Duodenal mucosa (tissue), 2 donors: ENCODE measurements around the gene SPSB3.

Experiments used
- H3K27ac ChIP-seq: one replicate; pipeline ENCODE4 v1.7.0; 2013; ENCODE audit warnings: low read depth, low read length
- H3K27me3 ChIP-seq, 2 donors: one replicate each; pipeline ENCODE4 v1.7.0; 2013; ENCODE audit warnings: low read length in 2 of 2, control low read depth in 1 of 2; ENCODE audit not compliant: insufficient read depth in 2 of 2, control insufficient read depth in 1 of 2
- H3K36me3 ChIP-seq, 2 donors: one replicate each; pipeline ENCODE4 v1.7.0; 2013; ENCODE audit warnings: low read length in 2 of 2, control low read depth in 1 of 2; ENCODE audit not compliant: insufficient read depth in 2 of 2, control insufficient read depth in 1 of 2
- H3K4me1 ChIP-seq, 2 donors: one replicate each; pipeline ENCODE4 v1.7.0; 2013; ENCODE audit warnings: low read length in 2 of 2, control low read depth in 1 of 2; ENCODE audit not compliant: insufficient read depth in 2 of 2, control insufficient read depth in 1 of 2
- H3K4me3 ChIP-seq, 2 donors: one replicate each; pipeline ENCODE4 v1.7.0; 2013; ENCODE audit warnings: low read length in 2 of 2, low read depth in 1 of 2
- H3K9ac ChIP-seq, 2 donors: one replicate each; pipeline ENCODE4 v1.7.0; 2013; ENCODE audit warnings: low read length in 2 of 2, low read depth in 1 of 2
- H3K9me3 ChIP-seq, 2 donors: one replicate each; pipeline ENCODE4 v1.7.0; 2013; ENCODE audit warnings: low read length in 2 of 2, control low read depth in 1 of 2; ENCODE audit not compliant: control insufficient read depth in 1 of 2

SPSB3 gene

GRCh38 chr16:1789643-1790045 is 7.3 kb upstream of the SPSB3 start:
- Histone ChIP-seq H3K9ac (no peak overlapping the region), H3K36me3 (peaks cover 4 to 36% of the 10 kb centered on the region in 2 donors), H3K27me3 (no peaks in the 10 kb centered on the region), H3K4me3 (no peak overlapping the region), H3K9me3 (no peaks in the 10 kb centered on the region), H3K27ac (no peak overlapping the region), H3K4me1 (peaks cover 0 to 5% of the 10 kb centered on the region in 2 donors)

GRCh38 chr16:1788708-1789100 is 6.3 kb upstream of the SPSB3 start:
- Histone ChIP-seq H3K4me1 (peaks cover 0 to 9% of the 10 kb centered on the region in 2 donors), H3K36me3 (peaks cover 4 to 36% of the 10 kb centered on the region in 2 donors), H3K27ac (no peak overlapping the region), H3K9ac (no peak overlapping the region), H3K4me3 (no peak overlapping the region), H3K27me3 (no peaks in the 10 kb centered on the region), H3K9me3 (no peaks in the 10 kb centered on the region)

GRCh38 chr16:1788095-1788707 is 5.8 kb upstream of the SPSB3 start:
- H3K36me3 ChIP-seq: peaks cover 4 to 36% of the 10 kb centered on the region in 2 donors
- peaks cover 0 to 9% of the 10 kb centered on the region in 2 donors for H3K4me1 ChIP-seq
- H3K9me3 ChIP-seq: no peaks in the 10 kb centered on the region
- H3K9ac ChIP-seq: no peak overlapping the region
- H3K4me3 ChIP-seq: no peak overlapping the region
- H3K27me3 ChIP-seq: no peaks in the 10 kb centered on the region
- no peak overlapping the region for H3K27ac ChIP-seq

GRCh38 chr16:1787322-1788094 is 5.1 kb upstream of the SPSB3 start:
- no peaks in the 10 kb centered on the region for H3K9me3 ChIP-seq
- H3K4me1 ChIP-seq: peaks cover 0 to 9% of the 10 kb centered on the region in 2 donors
- peaks cover 4 to 36% of the 10 kb centered on the region in 2 donors for H3K36me3 ChIP-seq
- no peak overlapping the region for H3K4me3 ChIP-seq
- H3K9ac ChIP-seq: no peak overlapping the region
- no peaks in the 10 kb centered on the region for H3K27me3 ChIP-seq
- no peak overlapping the region for H3K27ac ChIP-seq

- Histone ChIP-seq H3K4me1 (peaks cover 0 to 9% of the 10 kb centered on the region in 2 donors), H3K9me3 (no peaks in the 10 kb centered on the region), H3K9ac (no peak overlapping the region), H3K27ac (no peak overlapping the region), H3K4me3 (no peak overlapping the region), H3K27me3 (no peaks in the 10 kb centered on the region), H3K36me3 (peaks cover 4 to 36% of the 10 kb centered on the region in 2 donors)
These were observed 4.6 kb upstream of the SPSB3 start for GRCh38 chr16:1787056-1787321.

GRCh38 chr16:1786242-1787055 is 4.1 kb upstream of the SPSB3 start:
- H3K27ac ChIP-seq: no peak overlapping the region
- peaks cover 4 to 36% of the 10 kb centered on the region in 2 donors for H3K36me3 ChIP-seq

GRCh38 chr16:1785846-1786170 is 3.4 kb upstream of the SPSB3 start:
- H3K27me3 ChIP-seq: no peaks in the 10 kb centered on the region
- no peaks in the 10 kb centered on the region for H3K9me3 ChIP-seq
- H3K9ac ChIP-seq: no peak overlapping the region
- peaks cover 8 to 20% of the 10 kb centered on the region in 2 donors for H3K4me1 ChIP-seq
- H3K27ac ChIP-seq: no peak overlapping the region
- peaks cover 4 to 40% of the 10 kb centered on the region in 2 donors for H3K36me3 ChIP-seq
- H3K4me3 ChIP-seq: no peak overlapping the region

More at GRCh38 chr16:1786242-1787055, 4.1 kb upstream of the SPSB3 start:
- Histone ChIP-seq H3K4me1 (peaks cover 2 to 14% of the 10 kb centered on the region in 2 donors), H3K4me3 (no peak overlapping the region), H3K27me3 (no peaks in the 10 kb centered on the region), H3K9me3 (no peaks in the 10 kb centered on the region), H3K9ac (no peak overlapping the region)

GRCh38 chr16:1784977-1785845 is 2.8 kb upstream of the SPSB3 start:
- Histone ChIP-seq H3K4me1 (peaks cover 8 to 23% of the 10 kb centered on the region in 2 donors), H3K27ac (no peak overlapping the region), H3K9me3 (no peaks in the 10 kb centered on the region), H3K27me3 (no peaks in the 10 kb centered on the region), H3K4me3 (no peak overlapping the region), H3K9ac (no peak overlapping the region), H3K36me3 (peaks cover 4 to 43% of the 10 kb centered on the region in 2 donors)

GRCh38 chr16:1781758-1782407 is 488 bp downstream of the SPSB3 start:
- Histone ChIP-seq H3K9me3 (no peaks in the 10 kb centered on the region), H3K27me3 (no peaks in the 10 kb centered on the region), H3K9ac (peak overlapping the region; percentile 48 to 63), H3K4me1 (peaks cover 8 to 23% of the 10 kb centered on the region in 2 donors), H3K4me3 (peak overlapping the region; percentile 76 to 80), H3K36me3 (peaks cover 4 to 47% of the 10 kb centered on the region in 2 donors), H3K27ac (peak overlapping the region; percentile 75)
